ENCODE data around the gene ABR. TPM values are rescaled to one million over a fixed set of nuclear protein-coding genes. Genes with fewer than 3 reads are reported as not detected.
"Not testable (repeated sequence)": the region's sequence is repeated elsewhere in the genome, so short reads cannot be mapped to it uniquely, and the experiment has no call there.

Gene ABR
- total RNA-seq, 2 donors from 2014 or later = 36.0 to 45.8 TPM

DNA sequence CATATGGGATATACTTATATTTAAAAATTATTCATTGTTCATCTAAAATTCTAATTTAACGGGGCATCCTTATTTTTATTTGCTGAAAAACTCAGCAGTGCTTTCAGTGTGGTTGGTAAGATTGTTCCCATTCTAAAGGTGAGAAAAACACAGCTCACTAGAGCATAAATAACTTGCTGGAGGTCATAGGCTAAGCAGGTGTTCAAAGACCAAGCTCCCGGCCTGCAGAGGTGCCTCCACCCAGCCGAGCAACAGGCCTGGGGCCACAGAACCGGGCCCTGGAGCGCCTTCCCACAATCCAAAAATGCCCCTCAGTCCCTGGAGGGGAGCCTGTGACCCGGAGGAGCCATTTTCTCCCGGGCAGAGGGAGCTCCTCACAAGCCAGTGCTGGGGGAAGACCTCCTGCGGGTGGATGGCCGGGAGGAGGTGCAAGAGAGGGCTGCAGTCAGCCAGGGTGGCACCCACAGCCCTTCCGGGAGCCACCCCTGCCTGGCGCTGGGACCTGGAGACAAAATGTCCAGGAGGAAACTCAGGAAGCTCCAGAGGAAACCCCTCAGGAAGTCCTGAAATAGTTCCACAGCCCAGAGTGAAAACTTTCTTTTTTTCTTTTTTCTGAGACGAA lies 14.7 kb downstream of the ABR start:
- no peak for ATAC-seq
- no peak for DNase-seq (ENCODE audit: low spot score in 2 of 2)
- Mint-ChIP-seq H3K9me3 (no peaks in the 10 kb centered on the region), H3K27ac (peak overlapping the region in 1 of 2 donors; percentile 36), H3K36me3 (no peaks in the 10 kb centered on the region)

DNA sequence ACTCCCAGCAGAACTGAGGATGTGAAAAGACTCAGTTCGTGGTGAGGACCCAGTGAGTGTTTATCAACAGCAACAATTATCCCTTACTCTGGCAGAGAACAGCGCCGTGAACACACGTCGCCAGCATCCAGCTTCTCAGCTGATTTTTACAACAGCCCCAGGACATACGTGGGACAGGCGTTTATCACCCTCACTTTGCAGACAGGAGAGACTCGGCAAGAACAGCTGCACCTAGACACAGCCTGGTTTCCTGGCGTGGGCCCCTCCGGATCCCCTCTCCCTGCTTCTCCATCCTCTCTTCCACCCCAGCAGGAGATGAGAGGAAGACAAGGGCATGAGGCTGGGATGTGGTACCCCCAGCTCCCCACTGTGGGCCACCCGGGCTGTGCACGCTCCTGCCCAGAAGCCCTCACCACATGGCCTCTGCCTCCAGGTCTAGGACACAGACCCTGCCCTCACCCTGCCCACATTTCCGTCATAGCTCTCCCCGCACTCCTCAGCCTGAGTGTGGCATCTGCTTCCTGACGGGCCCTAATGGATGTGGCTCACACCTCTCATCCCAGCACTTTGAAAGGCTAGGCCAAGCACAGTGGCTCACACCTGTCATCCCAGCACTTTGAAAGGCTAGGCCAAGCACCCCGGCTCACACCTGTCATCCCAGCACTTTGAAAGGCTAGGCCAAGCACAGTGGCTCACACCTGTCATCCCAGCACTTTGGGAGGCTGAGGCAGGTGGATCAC lies 17.5 kb downstream of the ABR start:
- H3K9me3 Mint-ChIP-seq = no peaks in the 10 kb centered on the region
- DNase-seq (ENCODE audit: low spot score in 2 of 2) (no peak), ATAC-seq (no peak)
- no peaks in the 10 kb centered on the region for H3K36me3 Mint-ChIP-seq
- no peak overlapping the region for H3K27ac Mint-ChIP-seq

DNA sequence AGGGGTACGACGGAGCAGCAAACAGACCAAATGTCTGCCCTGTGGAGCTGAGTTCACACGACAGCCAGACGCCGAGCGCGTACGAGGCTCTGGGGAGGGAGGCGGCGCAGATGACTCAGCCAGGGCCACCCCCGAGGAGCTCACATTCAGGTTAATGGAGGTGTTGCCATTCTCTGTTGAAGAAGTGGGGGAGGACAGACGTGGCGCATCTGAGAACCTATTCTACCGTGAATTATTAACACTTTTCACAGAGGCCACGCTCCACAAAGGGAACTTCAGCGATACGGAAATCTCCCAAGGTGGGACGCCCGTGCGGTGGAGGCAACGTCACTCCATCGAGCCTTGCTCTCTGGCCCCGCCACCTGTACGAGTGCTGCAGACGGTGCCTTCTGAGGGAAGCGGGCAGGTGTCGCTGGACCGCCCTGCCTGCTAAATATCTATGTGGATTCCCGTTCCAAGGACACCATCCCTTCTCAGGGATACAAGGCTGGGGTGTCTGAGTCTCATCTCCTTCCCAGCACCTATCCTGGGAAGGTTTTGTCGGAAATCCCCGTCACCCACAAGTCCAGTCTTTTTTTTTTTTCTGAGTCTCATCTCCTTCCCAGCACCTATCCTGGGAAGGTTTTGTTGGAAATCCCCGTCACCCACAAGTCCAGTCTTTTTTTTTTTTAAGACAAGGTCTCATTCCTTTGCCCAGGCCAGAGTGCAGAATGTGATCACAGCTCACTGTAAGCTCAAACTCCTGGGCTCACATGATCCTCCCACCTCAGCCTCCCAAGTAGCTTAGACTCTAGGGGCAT lies 19.0 kb downstream of the ABR start:
- no peak for ATAC-seq

DNA sequence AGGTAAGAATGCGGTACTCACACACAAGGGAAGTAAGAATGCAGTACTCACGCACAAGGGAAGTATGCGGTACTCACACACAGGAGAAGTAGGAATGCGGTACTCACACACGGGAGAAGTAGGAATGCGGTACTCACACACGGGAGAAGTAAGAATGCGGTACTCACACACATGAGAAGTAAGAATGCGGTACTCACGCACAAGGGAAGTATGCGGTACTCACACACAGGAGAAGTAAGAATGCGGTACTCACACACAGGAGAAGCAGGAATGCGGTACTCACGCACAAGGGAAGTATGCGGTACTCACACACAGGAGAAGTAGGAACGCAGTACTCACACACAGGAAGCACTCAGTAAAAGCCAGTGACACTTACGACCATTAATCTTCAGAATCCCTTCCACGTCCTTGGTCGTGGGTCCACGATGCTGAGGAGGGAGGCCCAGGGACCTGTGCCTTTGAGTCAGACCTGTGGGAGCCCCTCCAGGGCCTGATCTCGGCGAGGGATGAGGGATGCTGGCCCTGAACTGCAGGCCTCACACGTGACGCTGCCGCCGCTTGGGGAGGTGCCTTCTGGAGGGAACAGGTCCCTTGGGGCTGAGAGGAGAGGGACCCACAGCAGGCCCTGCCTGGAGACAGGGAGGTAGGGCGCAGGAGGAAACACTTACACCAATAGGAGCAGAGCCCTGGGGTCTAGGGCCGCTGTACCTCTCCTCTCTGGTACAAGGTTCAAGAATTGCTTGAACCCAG lies 20.2 kb downstream of the ABR start:
- H3K27ac Mint-ChIP-seq = no peak overlapping the region
- no peak for ATAC-seq
- H3K9me3 Mint-ChIP-seq = no peaks in the 10 kb centered on the region
- DNase-seq (ENCODE audit: low spot score in 2 of 2) = no peak
- no peaks in the 10 kb centered on the region for H3K36me3 Mint-ChIP-seq

More for the DNA sequence above, 19.0 kb downstream of the ABR start:
- H3K27ac Mint-ChIP-seq = no peak overlapping the region
- H3K9me3 Mint-ChIP-seq = no peaks in the 10 kb centered on the region
- no peak for DNase-seq (ENCODE audit: low spot score in 2 of 2)
- no peaks in the 10 kb centered on the region for H3K36me3 Mint-ChIP-seq

DNA sequence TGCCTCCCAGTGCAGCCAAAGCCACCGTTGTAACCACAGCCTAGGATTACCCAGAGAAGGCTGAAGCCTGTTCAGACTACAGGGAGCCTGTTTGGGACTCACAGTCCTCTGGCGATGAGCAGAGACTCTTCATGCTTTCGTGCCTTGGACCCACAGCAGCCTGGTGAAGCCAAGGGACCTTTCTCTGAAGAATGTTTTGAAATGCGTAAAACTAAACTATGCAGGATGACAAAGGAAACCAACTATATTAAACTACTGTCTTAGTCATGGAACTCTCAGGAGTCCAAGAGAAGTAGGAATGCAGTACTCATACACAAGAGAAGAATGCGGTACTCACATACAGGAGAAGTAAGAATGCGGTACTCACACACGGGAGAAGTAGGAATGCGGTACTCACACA lies 20.9 kb downstream of the ABR start:
- ATAC-seq = no peak
- no peak overlapping the region for H3K27ac Mint-ChIP-seq
- no peaks in the 10 kb centered on the region for H3K9me3 Mint-ChIP-seq

DNA sequence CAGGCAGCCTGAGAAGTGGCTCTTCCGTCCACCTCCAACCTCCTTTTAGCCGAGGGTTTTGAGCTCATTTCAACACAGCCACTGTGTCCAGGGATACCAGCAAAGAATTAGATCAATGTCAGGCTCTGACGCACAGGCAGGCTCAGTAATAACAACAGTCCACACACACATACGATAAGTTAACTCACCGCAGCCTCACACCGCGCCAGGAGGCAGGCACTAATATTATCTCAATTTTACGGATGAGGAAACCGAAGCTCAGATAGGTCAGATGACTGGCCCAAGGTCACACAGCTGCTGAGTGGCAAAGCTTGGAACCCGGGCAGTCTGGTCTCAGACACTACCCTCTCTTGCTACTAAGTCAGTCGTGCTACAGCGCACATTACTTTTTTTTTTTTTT lies 22.9 kb downstream of the ABR start:
- no peak overlapping the region for H3K27ac Mint-ChIP-seq
- ATAC-seq = no peak
- no peak for DNase-seq (ENCODE audit: low spot score in 2 of 2)
- H3K9me3 Mint-ChIP-seq = no peaks in the 10 kb centered on the region
- no peaks in the 10 kb centered on the region for H3K36me3 Mint-ChIP-seq

More for the DNA sequence above, 20.9 kb downstream of the ABR start:
- no peak for DNase-seq (ENCODE audit: low spot score in 2 of 2)
- no peaks in the 10 kb centered on the region for H3K36me3 Mint-ChIP-seq

DNA sequence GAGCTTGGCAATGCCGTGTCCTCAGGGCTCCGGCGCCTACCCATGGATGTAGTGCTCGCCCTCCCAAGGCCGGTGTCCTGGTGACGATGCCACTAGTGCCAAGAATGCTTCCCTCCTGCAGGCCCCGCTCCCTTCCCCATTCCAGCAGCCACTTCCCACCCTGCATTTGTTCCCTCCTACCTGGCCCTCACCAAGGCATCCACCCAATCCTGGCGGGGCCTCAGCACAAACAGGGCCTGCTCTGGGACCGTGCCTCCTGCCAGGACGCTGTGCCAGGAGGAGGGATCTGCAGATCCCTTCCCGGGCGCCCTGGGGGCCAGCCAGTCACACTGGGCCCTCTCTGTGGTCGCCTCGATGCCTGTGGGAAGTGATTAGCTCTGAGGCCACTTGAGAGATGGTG lies 25.1 kb downstream of the ABR start:
- Mint-ChIP-seq H3K36me3 (no peaks in the 10 kb centered on the region), H3K27ac (peak overlapping the region in 1 of 2 donors; percentile 25)

DNA sequence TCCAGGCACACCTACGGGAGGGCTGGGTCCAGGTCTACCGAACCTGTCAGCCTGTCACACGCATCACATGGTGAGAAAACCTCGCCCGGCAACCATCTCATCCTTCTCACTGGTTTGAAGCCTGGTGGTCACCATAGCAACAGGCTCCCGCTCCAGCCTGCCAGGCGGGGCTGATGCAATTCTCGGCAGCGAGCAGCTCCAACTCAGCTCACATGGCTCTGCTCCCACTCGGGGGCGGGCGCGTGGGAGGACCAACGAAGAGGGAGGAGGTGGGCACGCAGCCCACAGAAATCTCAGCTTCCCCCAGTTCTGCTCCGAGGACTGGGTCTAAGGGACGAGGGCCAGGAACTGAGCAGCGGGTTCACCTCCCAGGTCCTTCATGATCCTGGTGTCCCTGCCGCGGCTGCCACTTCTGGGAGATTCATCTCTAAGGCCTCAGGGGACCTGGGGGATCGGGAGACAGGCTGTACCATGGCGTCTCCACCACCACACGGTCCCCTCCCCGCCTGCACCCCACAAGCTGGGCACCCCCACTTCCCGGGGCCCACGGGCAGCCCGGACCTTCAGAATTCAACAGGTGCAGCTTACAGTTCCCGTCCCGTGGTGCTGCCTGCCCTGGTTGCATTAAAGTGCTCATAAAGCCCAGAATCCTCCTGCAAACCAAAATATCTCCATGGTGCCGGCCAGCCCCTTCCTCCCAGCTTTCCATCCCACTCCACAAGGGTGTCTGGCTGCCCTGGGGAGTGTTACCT lies 25.8 kb downstream of the ABR start:
- DNase-seq (ENCODE audit: low spot score in 2 of 2) = no peak
- H3K36me3 Mint-ChIP-seq = no peaks in the 10 kb centered on the region
- ATAC-seq = no peak
- H3K27ac Mint-ChIP-seq = no peak overlapping the region
- H3K9me3 Mint-ChIP-seq = no peaks in the 10 kb centered on the region

More for the DNA sequence above, 25.1 kb downstream of the ABR start:
- DNase-seq (ENCODE audit: low spot score in 2 of 2) (no peak), ATAC-seq (no peak)
- no peaks in the 10 kb centered on the region for H3K9me3 Mint-ChIP-seq

DNA sequence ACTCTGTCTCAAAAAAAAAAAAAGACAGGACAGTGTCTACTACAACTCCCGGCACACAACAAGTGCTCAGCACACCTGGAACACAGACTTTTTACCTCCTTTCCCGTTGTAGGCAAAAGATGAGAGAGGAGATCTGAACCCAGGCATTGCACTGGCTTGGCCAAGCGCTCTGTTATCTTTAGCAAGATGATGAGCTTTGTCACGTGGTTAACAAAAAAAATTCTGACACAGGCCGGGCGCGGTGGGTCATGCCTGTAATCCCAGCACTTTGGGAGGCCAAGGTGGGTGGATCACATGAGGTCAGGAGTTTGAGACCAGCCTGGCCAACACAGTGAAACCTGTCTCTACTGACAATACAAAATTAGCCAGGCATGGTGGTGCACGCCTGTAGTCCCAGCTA lies 27.2 kb downstream of the ABR start:
- not testable (repeated sequence) for H3K36me3 Mint-ChIP-seq; H3K9me3 Mint-ChIP-seq; ATAC-seq; H3K27ac Mint-ChIP-seq; DNase-seq (ENCODE audit: low spot score in 2 of 2)

DNA sequence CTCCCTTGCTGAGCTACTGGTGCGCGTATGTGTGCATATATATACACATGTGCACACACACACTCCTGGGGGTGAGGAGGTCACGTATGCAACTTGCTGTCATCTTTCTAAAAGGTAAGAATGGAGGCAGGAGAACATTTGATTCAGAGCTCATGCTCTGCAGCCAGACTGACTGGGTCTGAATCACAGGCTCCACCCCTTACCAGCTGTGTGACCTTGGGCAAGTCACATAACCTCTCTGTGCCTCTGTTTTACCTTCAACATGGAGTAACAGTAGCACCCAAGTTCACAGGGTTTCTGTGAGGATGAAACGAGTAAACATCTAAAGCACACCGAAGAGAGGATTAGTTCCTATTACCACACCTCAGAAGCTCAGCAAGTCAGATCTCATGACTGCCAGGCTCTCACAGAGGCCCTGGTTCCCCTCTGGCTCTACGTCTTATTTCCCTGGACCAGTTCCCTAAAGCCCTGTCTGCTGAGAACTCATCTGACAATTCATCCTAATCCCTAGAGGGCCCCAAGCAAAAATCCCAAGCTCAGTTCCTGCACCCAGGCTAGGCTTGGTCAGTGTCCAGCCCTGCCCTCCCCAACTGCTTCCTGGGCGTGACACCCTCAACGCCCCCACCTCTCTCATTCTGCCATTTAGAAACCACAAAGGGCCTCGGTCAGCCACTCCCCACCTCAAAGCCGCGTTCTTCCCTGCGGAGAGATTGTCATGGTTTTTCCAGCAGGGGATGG lies 28.7 kb downstream of the ABR start:
- H3K9me3 Mint-ChIP-seq = no peaks in the 10 kb centered on the region
- peak overlapping the region; percentile 16 to 72 for H3K27ac Mint-ChIP-seq
- no peaks in the 10 kb centered on the region for H3K36me3 Mint-ChIP-seq
- DNase-seq (ENCODE audit: low spot score in 2 of 2) (no peak), ATAC-seq (no peak)

DNA sequence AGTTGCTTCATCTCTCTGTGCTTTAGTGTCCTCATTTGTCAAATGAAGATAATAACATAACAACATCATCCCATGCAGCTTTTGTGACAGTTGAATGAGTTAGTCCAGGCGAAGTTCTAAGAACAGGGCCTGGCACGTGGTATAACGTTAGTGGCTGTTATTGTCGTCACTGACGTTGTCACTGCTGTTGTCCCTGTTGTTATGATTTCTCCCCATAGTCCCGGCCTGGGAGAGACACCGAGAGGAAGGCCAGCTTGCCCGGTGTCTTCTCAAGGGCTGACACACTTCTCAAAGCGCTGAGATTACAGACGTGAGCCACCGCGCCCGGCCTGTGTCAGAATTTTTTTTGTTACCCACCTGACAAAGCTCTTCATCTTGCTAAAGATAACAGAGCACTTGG lies 29.9 kb downstream of the ABR start:
- no peaks in the 10 kb centered on the region for H3K9me3 Mint-ChIP-seq
- no peaks in the 10 kb centered on the region for H3K36me3 Mint-ChIP-seq
- ATAC-seq (no peak), DNase-seq (ENCODE audit: low spot score in 2 of 2) (no peak)
- H3K27ac Mint-ChIP-seq = no peak overlapping the region

DNA sequence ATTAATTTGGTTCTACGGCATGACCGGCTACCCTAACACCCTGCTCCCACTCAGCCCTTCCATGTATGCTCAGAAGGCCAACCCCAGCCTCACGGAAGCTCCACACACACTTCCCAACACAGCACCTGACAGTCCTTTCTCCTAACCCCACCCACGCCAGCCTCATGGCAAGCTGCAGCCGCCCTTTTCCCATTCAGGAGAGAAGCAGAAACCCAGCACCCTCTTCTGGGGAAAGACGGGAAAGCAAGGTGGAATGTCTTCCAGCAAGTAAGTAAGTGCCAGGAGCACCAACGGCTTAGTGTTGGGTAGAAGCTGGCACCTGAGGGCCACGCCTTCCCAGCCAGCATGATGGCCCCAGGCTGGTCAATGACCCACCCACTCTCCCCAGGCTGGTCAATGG lies 32.1 kb downstream of the ABR start:
- Mint-ChIP-seq H3K36me3 (no peaks in the 10 kb centered on the region), H3K9me3 (no peaks in the 10 kb centered on the region), H3K27ac (peak overlapping the region in 1 of 2 donors; percentile 50)
- DNase-seq (ENCODE audit: low spot score in 2 of 2) (no peak), ATAC-seq (no peak)

DNA sequence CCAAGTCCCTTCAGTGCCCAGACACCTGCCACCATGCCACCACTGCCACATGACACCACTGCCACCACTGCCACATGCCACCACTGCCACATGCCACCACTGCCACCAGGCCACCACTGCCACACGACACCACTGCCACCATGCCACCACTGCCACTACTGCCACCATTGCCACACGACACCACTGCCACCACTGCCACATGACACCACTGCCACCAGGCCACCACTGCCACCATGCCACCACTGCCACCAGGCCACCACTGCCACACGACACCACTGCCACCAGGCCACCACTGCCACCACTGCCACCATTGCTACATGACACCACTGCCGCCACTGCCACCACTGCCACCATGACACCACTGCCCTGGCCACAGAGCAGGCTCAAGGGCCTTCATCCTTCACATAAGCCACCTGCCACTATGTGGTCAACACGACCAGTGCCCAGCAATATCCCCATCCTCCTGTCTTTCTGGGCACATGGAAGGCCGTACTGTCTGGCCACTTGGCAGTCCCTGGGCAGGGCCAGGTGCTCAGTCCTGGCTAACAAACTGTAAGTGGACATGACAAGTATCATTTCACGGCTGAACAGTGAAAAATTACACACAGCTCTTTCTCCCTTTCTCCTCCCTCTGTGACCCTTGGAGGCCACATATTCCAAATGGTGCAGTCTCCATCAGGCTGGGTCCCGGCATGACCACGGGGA lies 33.1 kb downstream of the ABR start:
- DNase-seq (ENCODE audit: low spot score in 2 of 2) = no peak
- H3K36me3 Mint-ChIP-seq = no peaks in the 10 kb centered on the region
- no peak for ATAC-seq
- no peak overlapping the region for H3K27ac Mint-ChIP-seq
- no peaks in the 10 kb centered on the region for H3K9me3 Mint-ChIP-seq

DNA sequence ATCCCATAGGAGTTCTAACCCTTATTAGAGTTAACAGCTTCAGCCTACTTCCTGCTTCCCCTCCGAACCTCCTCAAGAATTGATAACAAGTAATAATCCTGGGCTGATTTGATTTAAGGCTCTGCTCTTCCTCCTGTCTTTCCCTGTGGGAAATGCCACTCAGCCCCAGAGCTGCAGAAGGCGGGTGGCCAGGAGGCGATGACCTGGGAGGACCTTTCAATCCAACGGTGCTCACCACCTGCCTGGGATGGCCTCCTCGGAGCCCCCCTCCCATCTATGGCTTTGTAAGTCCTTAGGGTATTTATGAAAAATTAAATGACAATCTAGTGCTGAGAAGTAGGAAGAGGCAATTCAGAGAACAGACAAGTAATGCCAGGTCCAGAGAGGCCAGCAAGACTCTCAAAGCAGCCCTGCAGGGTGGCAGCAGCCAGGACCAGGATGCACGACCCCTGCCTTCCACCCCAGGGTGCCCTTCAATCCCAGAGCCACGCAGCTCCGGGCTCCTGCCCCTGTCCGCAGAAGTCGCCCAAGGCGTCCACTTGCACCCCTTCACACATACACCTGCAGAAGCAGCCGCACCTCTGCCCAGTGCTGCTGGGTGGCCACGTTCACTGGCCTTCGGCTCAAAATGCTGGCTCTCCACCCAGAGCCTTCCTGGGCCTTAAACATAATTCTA lies 34.3 kb downstream of the ABR start:
- ATAC-seq (no peak), DNase-seq (ENCODE audit: low spot score in 2 of 2) (no peak)
- no peak overlapping the region for H3K27ac Mint-ChIP-seq
- no peaks in the 10 kb centered on the region for H3K9me3 Mint-ChIP-seq
- no peaks in the 10 kb centered on the region for H3K36me3 Mint-ChIP-seq

DNA sequence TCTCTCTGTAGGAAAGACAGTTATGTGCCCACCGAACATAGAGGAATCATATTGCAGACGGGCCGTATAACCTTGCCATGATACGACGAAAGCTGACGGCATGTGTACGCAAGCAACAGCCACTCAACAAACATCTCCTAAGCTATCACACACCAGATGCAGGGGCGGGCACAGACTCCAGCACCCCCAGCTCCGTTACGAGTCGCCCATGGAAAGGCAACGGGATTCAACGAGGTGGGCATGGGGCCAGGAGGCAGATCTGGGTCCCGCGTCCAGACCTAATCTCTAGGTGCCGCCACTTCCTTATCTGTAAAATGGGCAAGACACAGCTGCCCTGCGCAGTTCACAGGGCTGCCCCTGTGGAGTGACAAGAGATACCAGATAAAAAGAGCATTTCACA lies 35.6 kb downstream of the ABR start:
- Mint-ChIP-seq H3K9me3 (no peaks in the 10 kb centered on the region), H3K36me3 (no peaks in the 10 kb centered on the region), H3K27ac (no peak overlapping the region)
- DNase-seq (ENCODE audit: low spot score in 2 of 2) (no peak), ATAC-seq (no peak)

All from activated naive CD4-positive, alpha-beta T cell treated with anti-CD3 and anti-CD28 coated beads, Interleukin-2, amount 50 U/mL, for 72 hours (primary cell).